ENCODE results near the gene CEP41.

CEP41 gene

GRCh38 chr7:130346941-130347340 lies 93.9 kb downstream of the CEP41 start:
- no peak for DNase-seq

- no peak for DNase-seq
Measured at GRCh38 chr7:130346177-130346905, 94.5 kb downstream of the CEP41 start.

GRCh38 chr7:130345725-130346124 lies 95.1 kb downstream of the CEP41 start:
- no peak for DNase-seq

GRCh38 chr7:130345136-130345535 lies 95.7 kb downstream of the CEP41 start:
- DNase-seq = no peak

GRCh38 chr7:130344271-130344866 lies 96.4 kb downstream of the CEP41 start, which contains the start of gene CPA5:
TSS of gene CPA5 (plus strand) at chr7:130344816. CDS start at chr7:130346486, 1,670 bp downstream.
- DNase-seq = no peak

Measured in fibroblast of skin of right quadriceps (primary cell).